ENCODE measurements around the gene FBN3.

DNA sequence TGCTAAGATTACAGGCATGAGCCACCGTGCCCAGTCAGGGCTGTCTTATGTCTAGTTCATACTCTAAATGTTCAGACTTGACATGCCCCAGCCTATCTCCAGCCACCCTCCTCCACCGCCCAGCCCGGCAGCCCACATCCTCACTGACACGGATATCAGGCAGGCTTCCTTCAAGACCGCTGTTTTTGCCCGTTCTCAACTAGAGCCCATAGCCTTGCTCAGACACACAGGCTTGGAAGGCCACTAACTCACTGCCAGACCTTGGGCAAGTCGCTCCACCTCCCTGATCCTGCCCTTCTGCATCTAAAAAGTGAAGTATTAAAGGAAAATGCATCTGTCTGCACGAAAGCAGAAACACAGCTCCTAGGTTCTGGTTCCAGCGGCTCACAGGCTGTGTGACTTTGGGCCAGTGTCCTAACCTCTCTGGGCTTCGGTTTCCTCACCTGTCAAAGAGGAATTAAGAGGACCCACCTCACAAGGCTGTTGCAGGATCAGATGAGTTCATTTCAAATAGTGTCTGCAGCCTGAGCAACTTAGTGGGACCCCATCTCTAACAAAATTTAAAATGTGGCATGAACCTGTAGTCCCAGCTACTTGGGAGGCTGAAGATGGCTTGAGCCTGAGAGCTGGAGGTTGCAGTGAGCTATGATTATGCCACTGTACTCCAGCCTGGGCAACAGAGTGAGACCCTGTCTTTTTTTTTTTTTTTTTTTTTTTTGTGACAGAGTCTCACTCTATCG, 45.3 kb upstream of the FBN3 start:
- no peak for TF ChIP-seq POLR2A (IDR thresholded peaks at IDR 0.05)
- TF ChIP-seq, protein P1, sequence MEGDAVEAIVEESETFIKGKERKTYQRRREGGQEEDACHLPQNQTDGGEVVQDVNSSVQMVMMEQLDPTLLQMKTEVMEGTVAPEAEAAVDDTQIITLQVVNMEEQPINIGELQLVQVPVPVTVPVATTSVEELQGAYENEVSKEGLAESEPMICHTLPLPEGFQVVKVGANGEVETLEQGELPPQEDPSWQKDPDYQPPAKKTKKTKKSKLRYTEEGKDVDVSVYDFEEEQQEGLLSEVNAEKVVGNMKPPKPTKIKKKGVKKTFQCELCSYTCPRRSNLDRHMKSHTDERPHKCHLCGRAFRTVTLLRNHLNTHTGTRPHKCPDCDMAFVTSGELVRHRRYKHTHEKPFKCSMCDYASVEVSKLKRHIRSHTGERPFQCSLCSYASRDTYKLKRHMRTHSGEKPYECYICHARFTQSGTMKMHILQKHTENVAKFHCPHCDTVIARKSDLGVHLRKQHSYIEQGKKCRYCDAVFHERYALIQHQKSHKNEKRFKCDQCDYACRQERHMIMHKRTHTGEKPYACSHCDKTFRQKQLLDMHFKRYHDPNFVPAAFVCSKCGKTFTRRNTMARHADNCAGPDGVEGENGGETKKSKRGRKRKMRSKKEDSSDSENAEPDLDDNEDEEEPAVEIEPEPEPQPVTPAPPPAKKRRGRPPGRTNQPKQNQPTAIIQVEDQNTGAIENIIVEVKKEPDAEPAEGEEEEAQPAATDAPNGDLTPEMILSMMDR (IDR thresholded peaks at IDR 0.05): no peak
